Fibroblast of lung (primary cell): ENCODE measurements around the gene TGM2.

Experiments used
- EZH2 ChIP-seq: IDR thresholded peaks from 2 replicates; pipeline ENCODE4 v1.5.1; 2012; ENCODE audit warnings: low read length, control low read depth, mild to moderate bottlenecking; ENCODE audit errors: missing control alignments
- TF ChIP-seq, protein P1 (sequence below), 2 donors: IDR thresholded peaks in 1 of 2; conservative IDR thresholded peaks in 1 of 2; 1 replicate in 1 of 2; 2 replicates in 1 of 2; pipeline ENCODE4 v1.5.1; 2011 to 2012; ENCODE audit warnings: low read length in 2 of 2, control low read depth in 1 of 2, inconsistent platforms in 1 of 2, low read depth in 1 of 2, mild to moderate bottlenecking in 1 of 2

- TF ChIP-seq, protein P1, sequence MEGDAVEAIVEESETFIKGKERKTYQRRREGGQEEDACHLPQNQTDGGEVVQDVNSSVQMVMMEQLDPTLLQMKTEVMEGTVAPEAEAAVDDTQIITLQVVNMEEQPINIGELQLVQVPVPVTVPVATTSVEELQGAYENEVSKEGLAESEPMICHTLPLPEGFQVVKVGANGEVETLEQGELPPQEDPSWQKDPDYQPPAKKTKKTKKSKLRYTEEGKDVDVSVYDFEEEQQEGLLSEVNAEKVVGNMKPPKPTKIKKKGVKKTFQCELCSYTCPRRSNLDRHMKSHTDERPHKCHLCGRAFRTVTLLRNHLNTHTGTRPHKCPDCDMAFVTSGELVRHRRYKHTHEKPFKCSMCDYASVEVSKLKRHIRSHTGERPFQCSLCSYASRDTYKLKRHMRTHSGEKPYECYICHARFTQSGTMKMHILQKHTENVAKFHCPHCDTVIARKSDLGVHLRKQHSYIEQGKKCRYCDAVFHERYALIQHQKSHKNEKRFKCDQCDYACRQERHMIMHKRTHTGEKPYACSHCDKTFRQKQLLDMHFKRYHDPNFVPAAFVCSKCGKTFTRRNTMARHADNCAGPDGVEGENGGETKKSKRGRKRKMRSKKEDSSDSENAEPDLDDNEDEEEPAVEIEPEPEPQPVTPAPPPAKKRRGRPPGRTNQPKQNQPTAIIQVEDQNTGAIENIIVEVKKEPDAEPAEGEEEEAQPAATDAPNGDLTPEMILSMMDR (conservative IDR thresholded peaks at IDR 0.05 in 1 of 2, IDR thresholded peaks at IDR 0.05 in 1 of 2; ENCODE audit: low read depth in 1 of 2, low read length in 2 of 2), result no peak
- TF ChIP-seq EZH2, result no peak
These were observed 42.0 kb downstream of the TGM2 start for GRCh38 chr20:38123021-38123587.
